ENCODE results near the gene PTH1R.

Gene PTH1R

DNA sequence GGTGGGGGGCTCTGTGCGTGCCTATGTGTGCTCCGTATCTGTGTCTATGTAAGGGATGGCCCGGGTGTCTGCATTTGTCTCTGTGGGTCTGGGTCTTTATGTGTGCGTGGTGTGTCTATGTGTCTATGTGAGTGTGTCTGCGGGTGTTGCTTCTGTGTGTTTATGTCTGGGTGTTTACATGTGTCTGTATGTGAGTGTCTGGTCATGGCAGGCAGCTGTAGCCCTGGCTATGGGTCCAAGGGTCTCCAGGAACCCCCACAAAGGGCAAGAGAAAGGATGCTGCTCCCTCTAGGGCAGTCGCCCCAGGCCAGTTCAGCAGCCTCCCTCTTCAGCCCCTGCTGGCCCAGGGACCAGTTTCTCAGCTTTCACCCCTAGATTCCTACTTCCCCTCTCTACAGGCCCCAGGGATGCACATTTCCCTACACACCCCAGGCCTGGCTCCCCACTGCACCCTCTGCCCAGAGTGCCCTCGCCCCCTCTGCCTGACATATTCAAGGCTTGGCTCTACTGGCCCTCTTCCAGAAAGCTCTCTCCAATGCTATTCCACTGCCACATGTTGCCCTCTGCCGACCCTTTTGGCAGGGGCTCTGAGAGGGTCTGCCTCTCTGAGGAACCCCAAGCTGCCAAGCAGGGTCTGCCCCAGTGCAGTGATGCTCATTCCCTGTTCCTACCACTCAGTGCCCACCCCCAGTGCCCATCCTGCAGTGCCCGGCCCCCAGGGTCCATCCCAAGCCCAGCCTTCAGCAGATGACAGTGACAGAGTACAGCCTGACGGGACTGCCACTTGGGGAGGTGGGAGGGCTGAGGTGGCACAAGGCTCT lies 13.2 kb upstream of the PTH1R start:
- DNase-seq (ENCODE audit: low read depth): no peak

- no peak for DNase-seq (ENCODE audit: low read depth)
Measured at GRCh38 chr3:46865031-46865507, 12.5 kb upstream of the PTH1R start.

- DNase-seq (ENCODE audit: low read depth): no peak
Measured at GRCh38 chr3:46865546-46865945, 12.0 kb upstream of the PTH1R start.

DNA sequence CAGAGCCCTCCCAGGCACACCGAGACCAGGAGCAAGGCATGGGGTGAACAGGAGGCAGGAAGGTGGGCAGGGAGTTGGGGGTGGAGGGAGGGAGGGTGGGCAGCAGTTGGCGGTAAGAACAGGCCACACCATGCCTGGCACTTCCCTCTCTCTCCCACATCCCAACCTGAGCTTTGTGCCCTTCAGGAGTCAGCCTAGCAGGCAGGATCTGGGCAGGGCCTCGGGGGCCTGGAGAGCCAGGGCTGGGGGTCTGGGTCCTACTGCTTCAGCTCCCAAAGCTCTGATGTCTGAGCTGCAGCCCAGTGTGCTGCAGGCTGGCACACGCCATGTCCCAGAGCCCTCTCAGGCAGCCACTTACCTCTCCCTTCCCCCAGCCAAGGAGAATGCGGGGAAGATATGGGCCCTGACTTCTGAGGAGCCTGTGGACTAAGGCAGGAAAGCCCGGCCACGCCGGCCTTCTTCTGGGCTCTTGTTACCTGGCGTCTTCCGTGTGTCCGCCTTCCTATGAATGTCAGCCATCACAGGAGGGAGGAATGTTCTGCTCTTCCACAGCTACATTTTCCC lies 11.4 kb upstream of the PTH1R start:
- no peak for DNase-seq (ENCODE audit: low read depth)

DNA sequence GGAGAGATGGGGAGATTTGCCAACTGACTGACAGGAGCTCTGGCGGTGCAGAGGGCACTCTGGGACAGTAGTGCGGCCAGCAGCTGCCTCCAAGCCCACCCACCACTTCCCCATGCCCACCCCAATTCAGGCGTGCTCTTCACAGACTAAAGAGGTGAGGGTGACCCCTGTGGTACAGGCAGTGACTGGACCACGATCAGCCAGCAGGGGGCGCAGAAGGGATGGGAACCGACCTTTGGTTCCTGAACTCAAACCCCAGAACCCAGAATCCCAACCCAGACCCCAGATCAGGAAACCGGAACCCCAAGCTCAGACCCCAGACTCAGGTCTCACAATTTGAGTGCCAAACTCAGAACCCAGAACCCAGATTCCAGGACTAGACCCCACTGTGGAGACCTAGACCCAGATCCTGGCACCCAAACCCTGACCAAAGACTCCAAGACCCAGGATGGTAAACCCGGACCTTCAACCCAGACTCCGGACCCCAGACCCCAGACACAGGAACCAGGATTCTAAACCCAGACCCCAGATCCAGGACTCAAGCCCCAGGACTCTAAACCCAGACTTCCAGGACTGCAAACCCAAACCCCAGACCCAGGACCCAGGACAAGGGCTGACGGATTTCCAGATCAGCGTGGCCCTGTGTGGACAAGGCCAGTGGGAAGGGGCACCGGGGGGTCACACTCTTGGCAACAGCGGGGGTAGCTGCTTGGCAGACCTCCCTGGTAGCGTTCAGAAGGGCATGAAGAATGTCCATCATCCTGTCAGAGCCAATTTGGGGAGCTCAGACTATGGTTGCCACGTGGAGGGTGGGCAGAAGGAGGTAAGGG lies 10.6 kb upstream of the PTH1R start:
- peak; percentile 79 for DNase-seq (ENCODE audit: low read depth)

DNA sequence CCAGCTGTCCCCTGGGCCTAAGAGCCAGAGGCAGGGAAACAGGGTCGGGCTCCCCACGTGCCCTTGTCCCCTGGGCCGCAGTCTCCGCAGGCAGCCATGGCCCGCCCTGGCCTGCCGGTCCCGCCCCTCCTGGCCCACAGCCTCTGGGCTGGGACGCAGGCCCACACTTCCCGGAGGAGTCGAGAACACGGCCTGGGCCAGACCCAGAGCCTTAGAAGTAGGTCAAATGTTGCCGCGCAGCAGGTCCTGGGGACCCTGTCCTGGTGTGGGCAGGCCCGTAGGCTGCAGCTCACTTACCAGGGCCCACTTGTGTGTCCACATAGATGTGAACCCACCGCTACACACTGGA lies 10.0 kb upstream of the PTH1R start:
- no peak for DNase-seq (ENCODE audit: low read depth)

DNA sequence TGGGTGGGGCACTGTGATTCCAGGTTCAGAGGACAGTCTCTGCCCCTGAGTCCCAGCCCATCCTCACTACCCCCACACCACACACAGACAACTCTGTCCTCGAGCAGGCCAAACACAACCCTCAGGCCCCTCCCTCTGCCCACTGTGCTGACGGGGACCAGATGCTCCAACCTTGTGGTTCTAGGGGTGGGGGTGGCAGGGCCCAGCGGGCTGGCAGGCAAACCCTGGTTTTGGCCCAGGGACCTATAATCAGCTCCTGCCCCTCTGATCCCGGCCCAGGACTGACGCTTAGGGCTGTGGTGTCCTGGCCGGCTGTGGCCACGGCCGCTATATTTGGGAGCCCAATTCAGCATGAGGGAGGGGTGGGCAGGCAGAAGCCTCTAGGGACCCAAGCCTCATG lies 9.2 kb upstream of the PTH1R start:
- DNase-seq (ENCODE audit: low read depth): no peak

DNA sequence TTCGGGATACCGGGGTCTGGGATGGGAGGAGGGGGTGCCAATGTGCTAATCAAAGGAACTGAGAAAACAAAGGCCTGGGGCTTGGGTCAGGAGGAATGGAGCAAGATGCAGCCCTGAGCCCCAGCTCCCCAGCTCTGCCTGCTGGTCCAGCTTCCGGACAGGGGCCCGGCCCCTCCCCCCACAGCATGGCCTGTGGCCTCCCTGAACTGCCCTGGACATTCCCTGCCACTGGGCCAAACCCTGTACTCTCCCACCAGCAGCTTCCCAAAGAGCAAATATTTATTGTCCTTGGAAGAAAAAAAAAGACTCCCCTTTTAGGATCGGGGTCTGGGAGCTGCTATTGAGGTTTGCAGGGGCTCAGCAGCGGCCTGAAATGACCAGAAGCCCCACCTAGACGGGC lies 8.6 kb upstream of the PTH1R start:
- no peak for DNase-seq (ENCODE audit: low read depth)

GRCh38 chr3:46869440-46869839 lies 8.1 kb upstream of the PTH1R start:
- DNase-seq (ENCODE audit: low read depth): no peak

GRCh38 chr3:46870651-46871050 lies 6.9 kb upstream of the PTH1R start:
- DNase-seq (ENCODE audit: low read depth): no peak

- no peak for DNase-seq (ENCODE audit: low read depth)
Measured at GRCh38 chr3:46871222-46871621, 6.3 kb upstream of the PTH1R start.

DNA sequence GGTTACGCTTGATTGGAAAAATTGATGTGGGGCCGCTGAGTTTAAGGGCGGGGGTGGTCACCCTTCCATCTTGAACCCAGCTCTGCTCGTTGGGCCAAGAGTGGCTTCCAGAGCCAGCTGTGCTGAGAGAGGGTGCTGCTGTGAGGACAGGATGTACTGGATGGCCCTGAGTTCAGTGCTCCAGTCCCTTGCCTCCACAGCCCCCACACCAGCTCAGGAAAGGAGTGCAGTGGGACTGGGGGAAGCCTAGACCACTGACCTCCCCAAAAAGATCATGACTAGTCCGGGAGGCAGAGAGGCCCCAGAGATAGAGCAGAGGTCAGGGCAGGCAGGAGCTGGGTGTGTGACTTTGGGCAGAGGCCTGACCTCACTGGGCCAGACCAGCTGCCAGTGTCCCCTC lies 4.0 kb upstream of the PTH1R start:
- DNase-seq (ENCODE audit: low read depth): no peak

DNA sequence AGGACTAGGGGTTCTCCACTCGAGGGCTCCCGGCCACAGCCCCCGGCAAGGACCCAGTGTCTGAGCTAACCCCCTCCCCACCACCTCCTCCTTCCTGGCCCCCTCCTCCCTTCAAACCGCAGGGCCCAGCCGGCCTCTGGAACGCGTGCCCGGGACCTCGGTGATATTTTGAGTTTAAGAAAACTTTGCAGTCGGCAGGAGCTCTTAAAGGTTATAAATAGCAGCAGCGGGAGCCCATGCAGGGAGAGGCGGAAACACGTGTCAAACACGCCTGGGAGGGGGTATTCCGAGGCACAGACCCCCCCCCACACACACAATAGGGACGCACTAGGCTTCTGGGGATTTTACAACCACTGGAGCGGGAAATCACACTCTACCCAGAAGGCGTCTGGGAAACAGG lies 3.1 kb upstream of the PTH1R start:
- no peak for DNase-seq (ENCODE audit: low read depth)

GRCh38 chr3:46875560-46875959 lies 2.0 kb upstream of the PTH1R start:
- DNase-seq (ENCODE audit: low read depth): no peak

DNA sequence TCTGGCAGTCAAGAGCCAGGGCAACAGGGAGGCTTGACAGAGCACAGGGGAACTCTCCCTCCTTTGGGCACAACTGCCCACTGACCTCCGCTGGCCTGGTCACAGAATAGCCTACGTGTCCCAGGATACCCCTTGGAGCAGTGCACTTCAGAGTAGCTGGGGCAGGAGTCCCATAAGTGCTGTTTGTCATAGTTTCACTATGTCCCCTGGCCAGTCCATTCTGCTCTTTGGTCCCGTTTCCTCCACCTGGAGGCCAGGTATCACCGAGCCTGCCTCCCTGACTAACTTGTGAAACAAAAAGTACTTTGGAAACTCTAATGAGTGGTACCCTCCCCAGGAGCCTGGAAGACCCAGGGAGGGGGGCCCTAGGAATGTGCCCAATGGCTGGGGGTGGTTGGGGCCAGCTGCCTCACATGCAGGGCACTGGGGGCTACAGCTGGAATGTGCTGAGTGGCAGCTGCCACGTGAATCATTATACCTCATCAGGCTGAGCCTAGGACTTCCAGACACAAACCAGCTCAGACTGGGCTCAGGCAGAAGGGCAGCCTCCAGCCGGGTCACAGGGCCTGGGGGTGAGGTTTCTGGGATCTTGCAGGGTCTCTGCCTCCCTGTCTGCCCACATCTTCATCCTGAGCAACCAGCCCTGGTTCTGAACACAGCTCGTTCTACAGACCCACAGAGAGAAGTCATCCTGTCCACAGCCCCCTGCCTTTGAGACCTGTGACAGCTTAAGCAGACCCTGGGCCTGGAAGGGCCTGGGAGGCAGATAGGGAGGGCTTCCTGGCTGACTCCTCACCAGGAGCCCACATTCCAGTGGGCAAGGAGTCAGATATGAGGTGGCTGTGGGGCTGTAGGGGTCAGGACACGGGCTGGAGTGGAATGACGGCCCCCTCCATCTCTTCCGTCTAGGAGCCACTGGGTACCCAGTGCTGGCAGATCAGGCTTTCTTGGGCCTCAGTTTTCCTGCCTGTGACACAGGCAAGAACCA lies 914 bp upstream of the PTH1R start:
- DNase-seq (ENCODE audit: low read depth): no peak

DNA sequence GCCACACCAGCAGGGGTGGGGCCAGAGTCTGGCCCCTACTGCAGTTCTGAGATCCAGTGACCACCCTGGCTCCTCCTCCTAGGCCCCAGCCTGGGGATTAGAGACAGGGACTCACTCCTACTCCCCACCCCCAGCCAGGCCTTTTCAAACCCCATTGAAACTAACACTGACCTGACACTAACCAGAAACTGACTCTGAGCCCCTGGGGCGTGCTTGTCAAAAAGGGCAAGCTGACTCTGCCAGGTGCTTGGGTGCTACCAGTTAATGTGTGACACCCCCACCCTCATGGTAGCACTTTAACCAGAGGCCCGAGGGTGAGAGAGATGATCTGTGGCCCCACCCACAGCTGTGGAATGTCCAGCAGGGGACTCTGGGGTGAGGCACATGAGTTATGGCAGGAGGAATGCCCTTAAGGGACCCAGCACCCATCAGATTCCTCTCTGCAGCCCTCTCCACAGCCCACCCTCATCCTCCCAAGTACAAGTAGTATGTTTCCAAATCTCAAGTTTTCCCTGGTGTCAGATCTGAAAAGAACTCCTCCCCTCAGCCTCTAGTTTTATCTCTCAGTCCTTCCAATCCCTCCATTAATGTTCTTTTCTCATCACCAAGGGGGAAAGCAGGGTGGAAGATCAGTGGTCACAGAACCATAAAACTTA lies 1.4 kb downstream of the PTH1R start:
- DNase-seq (ENCODE audit: low read depth): no peak

DNA sequence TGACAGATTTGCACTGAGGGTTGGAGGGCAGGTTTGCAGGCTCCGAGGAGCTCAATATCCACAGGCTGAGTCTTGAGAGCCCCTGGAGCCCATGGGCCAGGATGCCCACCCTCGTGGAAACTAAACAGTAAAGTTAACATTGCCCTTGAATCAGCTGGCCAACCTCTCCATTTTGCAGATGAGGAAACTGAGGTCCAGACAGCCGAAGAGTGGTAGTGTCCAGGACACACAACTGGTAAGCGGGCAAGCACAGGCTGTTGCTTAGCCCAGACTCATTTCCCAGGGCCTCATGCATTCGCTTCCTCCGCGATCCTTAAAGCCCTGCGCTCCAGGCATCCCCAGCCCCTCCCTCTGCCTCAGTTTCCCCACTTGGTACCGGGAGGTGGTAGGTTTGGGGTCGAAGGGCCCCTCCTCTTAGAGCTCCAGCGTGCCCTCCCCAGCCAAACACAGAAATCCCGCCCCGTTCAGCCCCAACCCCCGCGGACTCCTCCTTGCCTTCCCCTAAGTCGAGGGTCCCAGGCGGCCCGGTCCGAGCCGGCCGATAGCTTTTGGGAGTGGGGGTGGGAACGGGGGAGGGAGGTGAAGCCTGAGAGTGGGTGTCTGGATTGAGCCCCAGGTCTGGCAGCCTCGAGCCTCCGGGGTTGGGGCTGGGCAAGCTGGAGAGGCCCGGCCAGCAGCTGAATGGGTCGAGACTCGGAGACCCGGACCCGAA lies 3.5 kb downstream of the PTH1R start:
- DNase-seq (ENCODE audit: low read depth): no peak

DNA sequence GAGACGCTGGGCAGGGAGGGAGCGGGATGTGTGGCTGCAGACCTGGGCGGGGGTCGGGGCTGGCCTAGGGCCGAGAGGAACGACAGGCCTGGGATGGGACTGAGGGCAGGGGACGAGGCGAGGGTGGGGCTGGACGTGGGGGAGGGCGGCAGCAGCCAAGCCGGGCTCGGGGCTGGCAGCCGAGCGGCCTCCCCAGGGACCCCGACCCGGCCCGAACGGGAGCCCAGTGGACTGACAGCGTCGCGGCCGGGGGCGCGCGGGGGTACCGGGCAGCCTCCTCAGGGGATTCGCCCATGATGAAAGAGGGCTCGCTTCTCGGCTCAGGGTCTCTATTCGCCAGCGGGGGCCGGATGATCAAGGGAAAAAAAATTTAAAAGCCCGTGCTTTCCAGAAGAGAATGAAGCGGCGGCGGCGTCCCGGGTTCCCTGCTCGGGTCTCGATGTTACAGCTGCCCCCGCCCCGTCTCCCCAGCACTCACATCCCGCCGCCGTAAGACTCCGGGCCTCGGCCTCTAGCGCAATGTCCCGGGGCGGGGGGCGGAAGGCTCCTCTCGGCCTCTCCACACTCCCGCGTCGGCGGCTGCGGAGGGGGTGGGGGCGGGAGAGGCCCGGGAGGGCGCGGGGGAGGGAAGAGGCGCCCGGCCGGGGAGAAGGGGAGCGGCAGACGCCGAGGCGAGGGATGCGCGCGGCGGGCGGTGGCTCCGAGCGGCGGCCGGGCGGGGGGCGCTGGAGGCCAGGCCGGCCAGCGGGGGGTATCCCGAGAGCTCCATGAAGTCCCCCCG lies 4.3 kb downstream of the PTH1R start:
- no peak for DNase-seq (ENCODE audit: low read depth)

GRCh38 chr3:46882377-46883053 lies 5.0 kb downstream of the PTH1R start:
- no peak for DNase-seq (ENCODE audit: low read depth)
